Stimulated activated CD8-positive, alpha-beta memory T cell treated with anti-CD3 and anti-CD28 coated beads, Interleukin-2, amount 100 ng/mL, for 1 hour (primary cell): ENCODE results near the gene MYH15.

ENCODE experiments used
- DNase-seq, 2 donors: peaks; one replicate each; pipeline ENCODE4 v3.0.0-alpha.2; 2020; ENCODE audit warnings: low read depth in 2 of 2

Gene MYH15

GRCh38 chr3:108509871-108510270 lies 525 bp downstream of the MYH15 start:
- DNase-seq = no peak

DNA sequence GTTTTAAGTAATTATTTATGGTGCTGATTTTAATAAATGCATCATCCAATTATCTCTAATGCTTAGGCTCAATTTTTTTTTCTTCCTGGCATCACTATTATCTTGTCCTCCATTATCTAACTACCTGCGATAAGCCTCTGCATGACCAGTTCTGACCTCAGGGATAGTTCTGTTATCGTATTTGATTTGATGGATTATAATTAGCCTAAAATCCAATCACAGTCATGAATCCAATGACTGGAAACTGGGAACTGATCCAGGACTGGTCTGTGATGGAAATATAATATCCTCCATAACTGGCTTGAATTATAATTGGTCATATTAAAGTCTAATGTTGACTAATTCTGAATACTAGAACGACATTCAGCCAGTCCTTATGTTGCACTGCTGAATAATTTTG lies 1.1 kb downstream of the MYH15 start:
- no peak for DNase-seq

DNA sequence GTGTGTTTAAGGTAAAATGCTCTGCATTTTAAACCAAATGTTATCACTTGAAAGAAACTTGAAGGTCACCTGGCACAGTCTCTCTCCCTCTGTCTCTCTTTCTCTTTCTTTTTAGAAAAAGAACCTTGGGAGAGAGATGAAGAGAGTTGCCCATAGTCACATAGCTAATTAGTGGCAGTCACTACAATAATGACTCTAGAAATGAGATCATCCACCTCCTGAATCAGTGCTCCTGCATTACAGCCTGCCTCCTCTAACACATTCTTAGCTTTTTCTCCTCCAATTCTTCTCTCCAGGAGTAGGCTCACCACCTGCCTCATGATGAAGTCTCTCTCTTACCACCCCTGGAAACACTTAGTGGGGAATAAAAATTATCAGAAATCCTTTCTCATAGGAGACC lies 2.5 kb downstream of the MYH15 start:
- no peak for DNase-seq

GRCh38 chr3:108505811-108506210 lies 4.6 kb downstream of the MYH15 start:
- DNase-seq = no peak

GRCh38 chr3:108503722-108504121 lies 6.7 kb downstream of the MYH15 start:
- no peak for DNase-seq

- no peak for DNase-seq
Observed at GRCh38 chr3:108501535-108501934, 8.9 kb downstream of the MYH15 start.

GRCh38 chr3:108500728-108501127 lies 9.7 kb downstream of the MYH15 start:
- no peak for DNase-seq

- no peak for DNase-seq
Observed at GRCh38 chr3:108497271-108497670, 13.1 kb downstream of the MYH15 start.

DNA sequence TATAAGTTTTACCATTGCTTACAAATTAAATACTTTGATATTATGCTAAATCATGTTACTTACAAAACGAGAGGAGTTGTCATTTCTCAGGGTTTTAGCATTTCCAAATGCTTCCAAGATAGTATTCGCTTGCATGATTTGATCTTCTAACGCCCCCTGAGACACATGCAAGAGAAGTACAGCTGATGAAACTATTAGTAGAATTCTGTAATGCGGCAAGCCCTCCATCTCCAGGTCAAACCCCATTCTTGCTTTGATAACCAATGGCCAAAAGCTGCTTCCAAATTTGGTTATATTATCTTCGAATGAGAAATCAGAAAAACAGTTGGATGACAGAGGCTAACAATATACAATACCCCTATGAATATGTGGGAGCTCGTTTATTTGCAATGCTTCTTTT lies 14.7 kb downstream of the MYH15 start:
- DNase-seq = no peak

GRCh38 chr3:108494906-108495531 lies 15.4 kb downstream of the MYH15 start:
- DNase-seq = no peak

DNA sequence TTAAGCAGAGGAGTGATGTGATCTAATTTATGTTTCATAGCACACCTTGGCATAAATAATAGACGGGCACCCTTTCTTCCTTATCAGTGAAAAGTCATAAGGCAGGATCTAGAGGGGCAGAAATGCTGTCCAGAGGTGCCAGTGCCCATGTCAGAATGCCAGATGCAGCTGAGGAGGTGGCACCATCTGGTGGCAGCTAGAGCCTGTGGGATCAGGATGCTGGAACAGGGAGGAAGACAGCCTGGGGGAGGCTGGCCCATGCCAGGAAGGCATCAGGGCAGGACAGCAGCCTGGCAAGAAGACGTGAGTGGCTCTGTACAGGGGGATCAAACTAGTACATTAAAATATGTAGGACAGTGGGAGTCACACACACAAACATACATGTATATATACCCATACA lies 16.5 kb downstream of the MYH15 start:
- no peak for DNase-seq

DNA sequence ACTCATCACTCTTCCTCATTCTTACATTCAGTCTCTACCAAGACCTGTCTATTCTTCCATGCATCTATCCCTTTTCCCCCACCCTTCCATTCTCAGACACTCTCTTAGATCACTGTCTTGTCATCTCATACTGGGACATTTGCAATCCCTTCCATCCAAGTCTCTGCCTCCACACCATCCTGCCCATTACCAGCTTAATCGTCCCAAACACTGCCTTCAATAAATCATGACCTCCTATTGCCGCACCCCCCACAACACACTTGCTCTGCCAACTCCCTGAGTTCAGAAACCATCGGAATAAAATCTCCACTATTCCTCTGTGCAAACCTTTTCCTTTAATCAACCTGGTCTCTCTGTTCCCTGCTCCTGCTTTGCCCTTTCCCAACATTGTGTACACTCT lies 18.9 kb downstream of the MYH15 start:
- DNase-seq = no peak

DNA sequence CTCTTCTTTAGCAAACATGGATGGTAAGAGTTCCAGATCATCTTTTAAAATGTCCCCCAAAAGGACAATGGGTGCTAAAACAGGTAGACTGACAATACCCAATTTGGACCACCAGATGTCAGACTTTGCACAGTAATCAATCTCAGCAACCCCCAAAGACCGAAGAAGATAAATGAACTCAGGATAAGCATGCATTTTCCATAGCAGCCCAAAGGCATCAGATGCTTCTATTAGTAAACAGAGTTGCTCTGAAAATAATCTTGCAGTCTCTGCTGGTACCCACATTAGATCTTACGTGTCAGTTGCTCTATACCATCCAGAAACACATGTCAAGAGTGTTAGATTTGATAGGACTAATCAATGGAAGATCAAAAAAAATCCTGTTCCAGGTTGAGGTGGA lies 20.6 kb downstream of the MYH15 start:
- peak in 1 of 2 donors; percentile 6 for DNase-seq

DNA sequence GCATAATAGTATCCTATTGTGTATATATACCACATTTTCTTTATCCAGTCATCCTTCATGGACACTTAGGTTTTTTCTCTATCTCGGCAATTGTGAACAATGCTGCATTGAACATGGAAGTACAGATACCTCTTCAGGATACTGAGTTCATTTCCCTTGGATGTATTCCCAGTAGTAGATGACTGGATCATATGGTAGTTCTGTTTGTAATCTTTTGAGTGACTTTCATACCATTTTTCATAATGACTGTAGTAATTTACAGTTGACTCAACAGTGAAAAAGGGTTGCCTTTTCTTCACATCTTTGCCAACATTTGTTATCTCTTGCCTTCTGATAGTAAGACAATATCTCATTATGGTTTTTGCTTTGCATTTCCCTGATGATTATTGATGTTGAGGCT lies 21.8 kb downstream of the MYH15 start:
- DNase-seq = no peak

- no peak for DNase-seq
Observed at GRCh38 chr3:108487439-108487838, 23.0 kb downstream of the MYH15 start.

- no peak for DNase-seq
Observed at GRCh38 chr3:108486941-108487340, 23.5 kb downstream of the MYH15 start.

GRCh38 chr3:108486338-108486737 lies 24.1 kb downstream of the MYH15 start:
- no peak for DNase-seq

- no peak for DNase-seq
Observed at GRCh38 chr3:108485146-108485545, 25.2 kb downstream of the MYH15 start.

GRCh38 chr3:108479224-108479623 lies 31.2 kb downstream of the MYH15 start:
- DNase-seq = no peak

DNA sequence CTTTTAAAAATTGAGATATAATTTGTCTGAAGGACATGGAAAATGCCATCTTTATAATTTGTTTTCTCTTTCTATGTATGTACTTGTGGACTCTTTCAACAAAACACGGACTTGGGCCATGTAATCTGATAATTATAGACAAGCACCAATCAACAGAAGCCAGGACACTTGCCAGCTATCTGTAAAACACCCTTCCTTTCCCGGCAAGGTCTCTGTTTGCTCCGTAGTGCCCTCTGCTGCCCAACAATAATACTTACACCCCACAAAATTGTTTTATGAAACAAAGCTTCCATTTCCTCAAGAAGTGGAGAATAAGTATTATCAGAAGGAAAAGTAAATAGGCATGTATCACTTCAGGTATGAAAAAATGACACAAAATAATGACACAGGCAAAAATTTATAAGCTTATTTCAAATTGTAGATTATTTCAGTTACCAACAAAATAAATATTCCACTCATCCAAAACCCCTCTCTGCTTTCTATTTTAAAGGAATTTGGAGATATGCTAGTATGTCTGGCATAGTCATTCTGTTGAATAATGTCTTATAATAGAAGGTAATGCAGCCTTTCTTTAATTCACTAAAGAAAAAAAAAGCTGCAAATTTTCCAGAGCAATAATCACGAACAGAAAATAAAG lies 32.8 kb downstream of the MYH15 start:
- peak in 1 of 2 donors; percentile 30 for DNase-seq

DNA sequence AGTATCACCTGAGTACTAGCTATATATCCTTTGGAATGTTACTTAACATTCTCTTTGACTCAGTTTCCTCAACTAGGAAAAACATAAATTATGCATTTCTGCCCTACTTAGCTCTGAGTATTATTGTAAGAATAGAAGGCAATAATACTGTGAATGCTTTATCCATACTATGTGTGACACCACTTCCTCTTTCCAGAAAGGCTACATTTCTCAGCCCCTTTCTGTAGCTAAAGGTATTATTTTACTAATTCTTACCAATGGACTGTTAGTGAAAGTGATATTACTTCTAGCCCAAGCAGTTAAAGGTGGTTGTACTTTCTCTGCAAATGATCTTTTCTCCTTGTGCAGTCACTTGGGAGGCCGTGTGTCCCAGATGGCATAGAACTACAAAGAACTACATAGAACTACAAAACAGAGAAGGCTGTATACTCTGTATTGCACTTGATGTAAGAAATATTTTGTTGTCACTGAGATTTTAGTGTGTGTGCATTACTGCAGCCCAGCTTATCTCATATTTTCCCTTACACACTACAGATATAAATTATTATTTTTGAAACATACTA lies 35.1 kb downstream of the MYH15 start:
- DNase-seq = no peak

- DNase-seq = no peak
Observed at GRCh38 chr3:108474581-108474980, 35.8 kb downstream of the MYH15 start.

DNA sequence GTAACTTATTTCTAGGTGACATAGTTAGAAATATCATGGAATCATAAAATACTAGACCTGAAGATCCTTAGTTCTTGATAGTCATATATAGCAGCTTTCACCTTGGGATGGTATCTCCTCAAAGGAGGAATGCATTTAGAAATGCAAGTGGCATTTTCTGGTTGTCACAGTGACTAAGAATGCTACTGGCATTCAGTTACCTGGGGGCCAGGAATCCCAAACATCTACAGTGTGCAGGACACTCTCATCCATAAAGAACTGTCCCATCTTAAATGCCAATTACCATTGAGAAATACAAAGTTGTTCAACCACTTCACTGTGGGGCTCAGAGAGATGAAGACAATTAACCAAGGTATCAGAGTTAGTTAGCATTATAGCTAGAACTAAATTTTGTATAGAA lies 36.7 kb downstream of the MYH15 start:
- no peak for DNase-seq
